ENCODE results near the gene UHRF1. TPM values are rescaled to one million over a fixed set of nuclear protein-coding genes. Genes with fewer than 3 reads are reported as not detected.

The UHRF1 gene
- total and polyA plus RNA-seq, 4 donors: 0.06 to 57.4 (median 0.73) TPM

- Histone ChIP-seq H3K4me3 (ENCODE audit: low read depth in 1 of 3, low read length in 3 of 3) (no peak overlapping the region), H3K27me3 (ENCODE audit: control insufficient read depth in 4 of 4, insufficient read depth in 4 of 4, low read length in 3 of 4) (no peaks in the 10 kb centered on the region), H3K9ac (ENCODE audit: low read depth in 1 of 2, low read length in 2 of 2) (no peak overlapping the region), H3K36me3 (ENCODE audit: control insufficient read depth in 4 of 4, insufficient read depth in 3 of 4, low read depth in 1 of 4, low read length in 3 of 4) (peaks cover 0 to 7% (median 0%) of the 10 kb centered on the region in 4 donors), H3K27ac (ENCODE audit: low read depth in 1 of 2, low read length in 2 of 2) (no peak overlapping the region), H3K9me3 (ENCODE audit: control insufficient read depth in 4 of 4, low read length in 3 of 4) (no peaks in the 10 kb centered on the region), H3K4me1 (ENCODE audit: control insufficient read depth in 4 of 4, insufficient read depth in 4 of 4, low read length in 3 of 4) (peaks cover 0 to 16% (median 8%) of the 10 kb centered on the region in 4 donors)
- WGBS: 95% methylated on average over 22 of the region's 22 CpGs
- TF ChIP-seq FOXA1 (IDR thresholded peaks at IDR 0.05): no peak
- no peak for TF ChIP-seq JUND (IDR thresholded peaks at IDR 0.05)
- TF ChIP-seq TAF1 (conservative IDR thresholded peaks at IDR 0.05): no peak
- TF ChIP-seq YY1 (IDR thresholded peaks at IDR 0.05): no peak
- no peak for TF ChIP-seq FOXA2 (IDR thresholded peaks at IDR 0.05)
- no peak for TF ChIP-seq REST (IDR thresholded peaks at IDR 0.05)
- TF ChIP-seq GABPA (IDR thresholded peaks at IDR 0.05 in 1 of 2, conservative IDR thresholded peaks at IDR 0.05 in 1 of 2): no peak
- no peak for TF ChIP-seq ATF3 (IDR thresholded peaks at IDR 0.05)
- TF ChIP-seq NR2F2 (IDR thresholded peaks at IDR 0.05): no peak
- no peak for TF ChIP-seq EGR1 (IDR thresholded peaks at IDR 0.05; ENCODE audit: low read depth in 2 of 2)
- TF ChIP-seq SP1 (IDR thresholded peaks at IDR 0.05): no peak
- no peak for TF ChIP-seq ZBTB33 (IDR thresholded peaks at IDR 0.05)
- DNase-seq (ENCODE audit: low spot score): no peak
These were observed 76.3 kb downstream of the UHRF1 start for GRCh38 chr19:4985551-4985991.

GRCh38 chr19:4986056-4986455 is 76.8 kb downstream of the UHRF1 start:
- Histone ChIP-seq H3K4me3 (ENCODE audit: low read depth in 1 of 3, low read length in 3 of 3) (no peak overlapping the region), H3K4me1 (ENCODE audit: control insufficient read depth in 4 of 4, insufficient read depth in 4 of 4, low read length in 3 of 4) (peaks cover 0 to 13% (median 6%) of the 10 kb centered on the region in 4 donors), H3K9me3 (ENCODE audit: control insufficient read depth in 4 of 4, low read length in 3 of 4) (no peaks in the 10 kb centered on the region), H3K27ac (ENCODE audit: low read depth in 1 of 2, low read length in 2 of 2) (no peak overlapping the region), H3K36me3 (ENCODE audit: control insufficient read depth in 4 of 4, insufficient read depth in 3 of 4, low read depth in 1 of 4, low read length in 3 of 4) (peaks cover 0 to 7% (median 0%) of the 10 kb centered on the region in 4 donors), H3K27me3 (ENCODE audit: control insufficient read depth in 4 of 4, insufficient read depth in 4 of 4, low read length in 3 of 4) (no peaks in the 10 kb centered on the region), H3K9ac (ENCODE audit: low read depth in 1 of 2, low read length in 2 of 2) (no peak overlapping the region)
- TF ChIP-seq, protein P1, sequence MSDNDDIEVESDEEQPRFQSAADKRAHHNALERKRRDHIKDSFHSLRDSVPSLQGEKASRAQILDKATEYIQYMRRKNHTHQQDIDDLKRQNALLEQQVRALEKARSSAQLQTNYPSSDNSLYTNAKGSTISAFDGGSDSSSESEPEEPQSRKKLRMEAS (IDR thresholded peaks at IDR 0.05): no peak
- no peak for TF ChIP-seq RAD21 (IDR thresholded peaks at IDR 0.05)
- TF ChIP-seq YY1 (IDR thresholded peaks at IDR 0.05): no peak
- TF ChIP-seq, protein P2, sequence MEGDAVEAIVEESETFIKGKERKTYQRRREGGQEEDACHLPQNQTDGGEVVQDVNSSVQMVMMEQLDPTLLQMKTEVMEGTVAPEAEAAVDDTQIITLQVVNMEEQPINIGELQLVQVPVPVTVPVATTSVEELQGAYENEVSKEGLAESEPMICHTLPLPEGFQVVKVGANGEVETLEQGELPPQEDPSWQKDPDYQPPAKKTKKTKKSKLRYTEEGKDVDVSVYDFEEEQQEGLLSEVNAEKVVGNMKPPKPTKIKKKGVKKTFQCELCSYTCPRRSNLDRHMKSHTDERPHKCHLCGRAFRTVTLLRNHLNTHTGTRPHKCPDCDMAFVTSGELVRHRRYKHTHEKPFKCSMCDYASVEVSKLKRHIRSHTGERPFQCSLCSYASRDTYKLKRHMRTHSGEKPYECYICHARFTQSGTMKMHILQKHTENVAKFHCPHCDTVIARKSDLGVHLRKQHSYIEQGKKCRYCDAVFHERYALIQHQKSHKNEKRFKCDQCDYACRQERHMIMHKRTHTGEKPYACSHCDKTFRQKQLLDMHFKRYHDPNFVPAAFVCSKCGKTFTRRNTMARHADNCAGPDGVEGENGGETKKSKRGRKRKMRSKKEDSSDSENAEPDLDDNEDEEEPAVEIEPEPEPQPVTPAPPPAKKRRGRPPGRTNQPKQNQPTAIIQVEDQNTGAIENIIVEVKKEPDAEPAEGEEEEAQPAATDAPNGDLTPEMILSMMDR (IDR thresholded peaks at IDR 0.05; ENCODE audit: low read depth, low read length, missing input control): no peak
- no peak for TF ChIP-seq RXRA (IDR thresholded peaks at IDR 0.05)
- TF ChIP-seq FOXA2 (IDR thresholded peaks at IDR 0.05): no peak
- no peak for TF ChIP-seq EGR1 (IDR thresholded peaks at IDR 0.05; ENCODE audit: low read depth in 2 of 2)
- TF ChIP-seq SP1 (IDR thresholded peaks at IDR 0.05): no peak
- no peak for DNase-seq (ENCODE audit: low spot score)
- WGBS: 94% methylated on average over 19 of the region's 19 CpGs
